HepG2 (cell line): Measurements from ENCODE around the gene RNF38. TPM values are rescaled to one million over a fixed set of nuclear protein-coding genes. Genes with fewer than 3 reads are reported as not detected.

Experiments
- ATAC-seq: fragments of 200-7000 bp; cut with Tn5 transposase; 3 replicates; pipeline ENCODE4 v1.9.1; 2020; ENCODE audit warnings: mild to moderate bottlenecking, moderate library complexity
- BruUV-seq: library from RNA; stranded (reverse); fragments of 400-500 nt; replicated peaks from 2 replicates; lab custom pipeline; 2021; lab: Mats Ljungman, UMichigan
- CTCF ChIA-PET: fragments of 300-600 bp; formaldehyde crosslinking; extraction: SDS; loops from one replicate; lab custom pipeline; 2021; ENCODE audit warnings: low total read pairs, inconsistent platforms, low intra/inter-chr PET ratio; lab: Yijun Ruan, JAX
- POLR2A ChIA-PET: fragments of 350-600 bp; sonication (Branson Sonifier 250); formaldehyde crosslinking; loops from one replicate; lab custom pipeline; 2020; ENCODE audit warnings: antibody characterized with exemption, inconsistent platforms; lab: Yijun Ruan, JAX
- DNase-seq: peaks from one replicate; pipeline ENCODE4 v3.0.0-alpha.2; 2015; ENCODE audit warnings: low spot score
- FAIRE-seq: peaks from 3 replicates; lab custom pipeline; 2011; peaks lifted over from hg19 to GRCh38; lab: Jason Lieb, UNC
- H2AFZ ChIP-seq: one replicate; pipeline ENCODE4 v1.6.1; 2011; ENCODE audit warnings: low read length, inconsistent platforms
- H3K27ac ChIP-seq: fragments of 300-600 bp; 3 replicates; pipeline ENCODE4 v1.8.0; 2011; ENCODE audit warnings: mixed run types, mild to moderate bottlenecking, mixed read lengths, low read length, inconsistent platforms; ENCODE audit not compliant: insufficient read depth; ENCODE audit errors: extremely low read length
- H3K27me3 ChIP-seq, 2 experiments: fragments of 200-600 bp in 1 of 2; 2 replicates in 1 of 2; 3 replicates in 1 of 2; pipeline versions ENCODE4 v1.6.0 to v1.8.0; 2011; ENCODE audit warnings: low read length in 2 of 2, mild to moderate bottlenecking in 2 of 2, moderate library complexity in 2 of 2, inconsistent platforms in 1 of 2; ENCODE audit not compliant: insufficient read depth in 2 of 2, control insufficient read depth in 1 of 2
- H3K36me3 ChIP-seq, 2 experiments: fragments of 200-600 bp in 1 of 2; replicated peaks in 1 of 2; 2 replicates in 1 of 2; 3 replicates in 1 of 2; pipeline versions ENCODE4 v1.5.1 to v1.8.0; 2011; ENCODE audit warnings: low read length in 2 of 2, inconsistent platforms in 1 of 2; ENCODE audit not compliant: insufficient read depth in 2 of 2, control insufficient read depth in 1 of 2
- H3K4me1 ChIP-seq: 2 replicates; pipeline ENCODE4 v1.5.1; 2012; ENCODE audit warnings: low read length, inconsistent platforms; ENCODE audit not compliant: insufficient read depth
- H3K4me2 ChIP-seq: 2 replicates; pipeline ENCODE4 v1.6.0; 2011; ENCODE audit warnings: low read depth, low read length, inconsistent platforms
- H3K4me3 ChIP-seq, 3 experiments: fragments of 200-600 bp in 1 of 3; sonication (generic), shearing (Covaris generic) in 1 of 3; replicated peaks in 1 of 3; 2 replicates each; pipeline ENCODE4 v1.5.1; 2011 to 2016; ENCODE audit warnings: low read length in 3 of 3, inconsistent platforms in 2 of 3, low read depth in 2 of 3, mild to moderate bottlenecking in 2 of 3, control low read depth in 1 of 3, mixed read lengths in 1 of 3; ENCODE audit not compliant: insufficient read depth in 1 of 3
- H3K79me2 ChIP-seq: one replicate; pipeline ENCODE4 v1.6.1; 2011; ENCODE audit warnings: low read length, inconsistent platforms; ENCODE audit not compliant: insufficient read depth
- H3K9ac ChIP-seq: 2 replicates; pipeline ENCODE4 v1.6.0; 2011; ENCODE audit warnings: mild to moderate bottlenecking, low read depth, low read length, inconsistent platforms; ENCODE audit not compliant: insufficient read depth
- H3K9me3 ChIP-seq: 2 replicates; pipeline ENCODE4 v1.5.1; 2012; ENCODE audit warnings: mild to moderate bottlenecking, low read length
- H4K20me1 ChIP-seq: 2 replicates; pipeline ENCODE4 v1.6.0; 2011; ENCODE audit warnings: inconsistent platforms, mild to moderate bottlenecking, low read length, moderate library complexity; ENCODE audit not compliant: insufficient read depth
- DR1 ChIP-seq: sonication (generic); formaldehyde crosslinking; IDR thresholded peaks from 2 replicates; pipeline ENCODE4 v1.8.0; 2021; ENCODE audit warnings: mild to moderate bottlenecking, missing genetic modification reagents, inconsistent platforms
- KLF11 ChIP-seq: IDR thresholded peaks from 2 replicates; pipeline ENCODE4 v1.6.1; 2016; ENCODE audit warnings: missing compliant biosample characterization
- MYC ChIP-seq: sonication (generic); formaldehyde crosslinking; IDR thresholded peaks from 2 replicates; pipeline ENCODE4 v1.9.0; 2021; ENCODE audit warnings: missing genetic modification reagents, borderline replicate concordance
- ZBTB42 ChIP-seq: sonication (generic); formaldehyde crosslinking; IDR thresholded peaks from 2 replicates; pipeline ENCODE4 v1.5.0; 2020; ENCODE audit warnings: mild to moderate bottlenecking, missing genetic modification reagents
- ZNF562 ChIP-seq: sonication (generic); formaldehyde crosslinking; IDR thresholded peaks from 2 replicates; pipeline ENCODE4 v1.8.0; 2022; ENCODE audit warnings: missing genetic modification reagents, borderline replicate concordance
- ZNF563 ChIP-seq: sonication (generic); formaldehyde crosslinking; IDR thresholded peaks from 2 replicates; pipeline ENCODE4 v1.8.0; 2022; ENCODE audit warnings: mild to moderate bottlenecking, moderate library complexity, missing genetic modification reagents
- WGBS: methylation state at CpG from one replicate; pipeline ENCODE4 v1.1.6; 2017; ENCODE audit warnings: low lambda C conversion rate; 5-methylcytosine and 5-hydroxymethylcytosine counted together
- in situ Hi-C: cut with HindIII; loops from 2 replicates; pipeline ENCODE4 v1.10.0; 2017; ENCODE audit warnings: low pct_unique_long_range_greater_than_20kb; ENCODE audit not compliant: extremely low pct_ligation_motif_present
- intact Hi-C: fragments of 100-400 bp; cut with micrococcal nuclease; formaldehyde crosslinking; loops from one replicate; pipeline ENCODE4 v1.10.0; 2022; ENCODE audit not compliant: unreplicated experiment
- polyA plus RNA-seq, 8 experiments: library from polyadenylated mRNA; depleted of rRNA in 3 of 8; stranded (reverse) in 7 of 8; unstranded in 1 of 8; fragments of >200 nt; fragmentation: Illumina TruSeq in 4 of 8; extraction: Trizol in 4 of 8; gene quantifications; 2 replicates each; pipeline versions ENCODE4 v1.2.1 to v1.2.3, GENCODE V29; 2011 to 2016; ENCODE audit warnings: low read depth in 4 of 8, missing spikeins in 1 of 8, mixed read lengths in 1 of 8; ENCODE audit not compliant: insufficient read depth in 1 of 8
- total RNA-seq, 5 experiments: library from RNA; depleted of rRNA; stranded (reverse); fragments of >200 nt; fragmentation: Illumina TruSeq; extraction: Trizol; gene quantifications; 2 replicates each; pipeline ENCODE4 v1.2.3, GENCODE V29; 2016; ENCODE audit warnings: low read depth in 1 of 5
- TF ChIP-seq, protein P1 (sequence below): fragments of 450-650 bp; IDR thresholded peaks from 2 replicates; pipeline ENCODE4 v1.6.1; 2017
- TF ChIP-seq, protein P2 (sequence below): sonication (generic); formaldehyde crosslinking; conservative IDR thresholded peaks from 2 replicates; pipeline ENCODE4 v1.4.0; 2020; ENCODE audit warnings: missing genetic modification reagents
- TF ChIP-seq, protein P3 (sequence below): sonication (generic); formaldehyde crosslinking; IDR thresholded peaks from 2 replicates; pipeline ENCODE4 v1.5.0; 2020; ENCODE audit warnings: mild to moderate bottlenecking, missing genetic modification reagents, moderate library complexity
- TF ChIP-seq, protein P4 (sequence below): sonication (generic); formaldehyde crosslinking; IDR thresholded peaks from 2 replicates; pipeline ENCODE4 v1.5.1; 2020; ENCODE audit warnings: missing genetic modification reagents, mild to moderate bottlenecking, borderline replicate concordance
- TF ChIP-seq, protein P5 (sequence below): sonication (generic); formaldehyde crosslinking; IDR thresholded peaks from 2 replicates; pipeline ENCODE4 v1.4.0; 2020; ENCODE audit warnings: missing genetic modification reagents
- TF ChIP-seq, protein P6 (sequence below): sonication (generic); formaldehyde crosslinking; IDR thresholded peaks from 2 replicates; pipeline ENCODE4 v1.8.0; 2022; ENCODE audit warnings: mild to moderate bottlenecking, missing genetic modification reagents

RNF38 gene
- total and polyA plus RNA-seq, 2 of the 13 experiments (the other 11 are each of a cell fraction or from before 2014, with no cell fraction given), result 9.1 to 32.1 TPM

DNA sequence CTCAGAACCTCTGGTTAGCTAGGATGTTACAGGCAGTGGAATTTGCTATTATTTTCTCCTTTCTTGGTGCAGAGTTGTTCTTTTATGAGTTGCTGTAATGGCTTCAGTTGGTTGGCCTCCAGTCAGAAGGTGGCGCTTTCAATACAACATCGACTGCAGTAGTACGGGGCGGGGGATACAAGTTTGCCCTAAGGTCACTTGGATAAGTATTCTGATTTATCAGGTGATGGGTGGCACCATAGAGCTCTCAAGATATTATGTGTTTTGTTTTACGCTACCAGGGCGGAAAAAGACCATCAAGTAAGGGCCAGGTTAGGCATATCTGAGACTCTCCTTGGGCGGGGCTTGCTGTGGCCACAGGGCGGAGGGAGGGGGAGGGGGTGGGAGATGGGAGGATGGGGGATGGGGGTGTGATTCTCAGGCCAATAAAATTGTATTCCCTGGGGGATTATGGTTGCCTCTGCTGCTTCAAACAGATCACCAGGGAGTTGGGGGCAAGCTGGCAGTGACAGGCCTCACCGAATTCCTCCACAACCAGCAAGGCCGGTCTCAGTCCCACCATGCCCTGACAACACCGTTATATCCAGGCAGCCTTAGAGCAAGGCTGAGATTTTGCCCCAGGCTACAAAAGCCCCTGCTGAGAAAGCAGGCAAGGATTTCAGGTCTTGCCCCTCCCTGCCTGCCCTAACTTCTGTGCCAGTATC lies 15.9 kb upstream of the RNF38 start:
- no peaks in the 10 kb centered on the region for H3K27me3 ChIP-seq
- H3K4me1 ChIP-seq, result peaks cover 36% of the 10 kb centered on the region
- no peaks in the 10 kb centered on the region for H3K9me3 ChIP-seq
- no peaks in the 10 kb centered on the region for H4K20me1 ChIP-seq
- FAIRE-seq (no peak), DNase-seq (no peak), ATAC-seq (no peak)
- no peak overlapping the region for H3K4me2 ChIP-seq
- ChIA-PET CTCF (no interaction called here), POLR2A (no interaction called here)
- no peak overlapping the region for H3K9ac ChIP-seq
- H3K4me3 ChIP-seq, result no peak overlapping the region
- no peak overlapping the region for H3K27ac ChIP-seq
- H2AFZ ChIP-seq, result no peak overlapping the region
- no peaks in the 10 kb centered on the region for H3K36me3 ChIP-seq
- BruUV-seq, result no TSS peak
- 97% methylated on average over 9 of the region's 11 CpGs for WGBS
- intact Hi-C loops (no loop called here), in situ Hi-C loops (no loop called here)
- no peaks in the 10 kb centered on the region for H3K79me2 ChIP-seq
- TF ChIP-seq, protein P1, sequence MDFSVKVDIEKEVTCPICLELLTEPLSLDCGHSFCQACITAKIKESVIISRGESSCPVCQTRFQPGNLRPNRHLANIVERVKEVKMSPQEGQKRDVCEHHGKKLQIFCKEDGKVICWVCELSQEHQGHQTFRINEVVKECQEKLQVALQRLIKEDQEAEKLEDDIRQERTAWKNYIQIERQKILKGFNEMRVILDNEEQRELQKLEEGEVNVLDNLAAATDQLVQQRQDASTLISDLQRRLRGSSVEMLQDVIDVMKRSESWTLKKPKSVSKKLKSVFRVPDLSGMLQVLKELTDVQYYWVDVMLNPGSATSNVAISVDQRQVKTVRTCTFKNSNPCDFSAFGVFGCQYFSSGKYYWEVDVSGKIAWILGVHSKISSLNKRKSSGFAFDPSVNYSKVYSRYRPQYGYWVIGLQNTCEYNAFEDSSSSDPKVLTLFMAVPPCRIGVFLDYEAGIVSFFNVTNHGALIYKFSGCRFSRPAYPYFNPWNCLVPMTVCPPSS, result no peak
- TF ChIP-seq KLF11 (CRISPR knock-in tag) (no peak), MYC (CRISPR knock-in tag) (no peak), ZNF562 (CRISPR knock-in tag) (no peak), DR1 (no peak), ZBTB42 (CRISPR knock-in tag) (no peak), ZNF563 (CRISPR knock-in tag) (no peak)
- TF ChIP-seq, protein P2, sequence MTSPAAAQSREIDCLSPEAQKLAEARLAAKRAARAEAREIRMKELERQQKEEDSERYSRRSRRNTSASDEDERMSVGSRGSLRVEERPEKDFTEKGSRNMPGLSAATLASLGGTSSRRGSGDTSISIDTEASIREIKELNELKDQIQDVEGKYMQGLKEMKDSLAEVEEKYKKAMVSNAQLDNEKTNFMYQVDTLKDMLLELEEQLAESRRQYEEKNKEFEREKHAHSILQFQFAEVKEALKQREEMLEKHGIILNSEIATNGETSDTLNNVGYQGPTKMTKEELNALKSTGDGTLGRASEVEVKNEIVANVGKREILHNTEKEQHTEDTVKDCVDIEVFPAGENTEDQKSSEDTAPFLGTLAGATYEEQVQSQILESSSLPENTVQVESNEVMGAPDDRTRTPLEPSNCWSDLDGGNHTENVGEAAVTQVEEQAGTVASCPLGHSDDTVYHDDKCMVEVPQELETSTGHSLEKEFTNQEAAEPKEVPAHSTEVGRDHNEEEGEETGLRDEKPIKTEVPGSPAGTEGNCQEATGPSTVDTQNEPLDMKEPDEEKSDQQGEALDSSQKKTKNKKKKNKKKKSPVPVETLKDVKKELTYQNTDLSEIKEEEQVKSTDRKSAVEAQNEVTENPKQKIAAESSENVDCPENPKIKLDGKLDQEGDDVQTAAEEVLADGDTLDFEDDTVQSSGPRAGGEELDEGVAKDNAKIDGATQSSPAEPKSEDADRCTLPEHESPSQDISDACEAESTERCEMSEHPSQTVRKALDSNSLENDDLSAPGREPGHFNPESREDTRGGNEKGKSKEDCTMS, result no peak
- TF ChIP-seq, protein P3, sequence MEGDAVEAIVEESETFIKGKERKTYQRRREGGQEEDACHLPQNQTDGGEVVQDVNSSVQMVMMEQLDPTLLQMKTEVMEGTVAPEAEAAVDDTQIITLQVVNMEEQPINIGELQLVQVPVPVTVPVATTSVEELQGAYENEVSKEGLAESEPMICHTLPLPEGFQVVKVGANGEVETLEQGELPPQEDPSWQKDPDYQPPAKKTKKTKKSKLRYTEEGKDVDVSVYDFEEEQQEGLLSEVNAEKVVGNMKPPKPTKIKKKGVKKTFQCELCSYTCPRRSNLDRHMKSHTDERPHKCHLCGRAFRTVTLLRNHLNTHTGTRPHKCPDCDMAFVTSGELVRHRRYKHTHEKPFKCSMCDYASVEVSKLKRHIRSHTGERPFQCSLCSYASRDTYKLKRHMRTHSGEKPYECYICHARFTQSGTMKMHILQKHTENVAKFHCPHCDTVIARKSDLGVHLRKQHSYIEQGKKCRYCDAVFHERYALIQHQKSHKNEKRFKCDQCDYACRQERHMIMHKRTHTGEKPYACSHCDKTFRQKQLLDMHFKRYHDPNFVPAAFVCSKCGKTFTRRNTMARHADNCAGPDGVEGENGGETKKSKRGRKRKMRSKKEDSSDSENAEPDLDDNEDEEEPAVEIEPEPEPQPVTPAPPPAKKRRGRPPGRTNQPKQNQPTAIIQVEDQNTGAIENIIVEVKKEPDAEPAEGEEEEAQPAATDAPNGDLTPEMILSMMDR (CRISPR knock-in tag), result peak; percentile 21; the same call in 1 of the 2 replicates
- TF ChIP-seq, protein P4, sequence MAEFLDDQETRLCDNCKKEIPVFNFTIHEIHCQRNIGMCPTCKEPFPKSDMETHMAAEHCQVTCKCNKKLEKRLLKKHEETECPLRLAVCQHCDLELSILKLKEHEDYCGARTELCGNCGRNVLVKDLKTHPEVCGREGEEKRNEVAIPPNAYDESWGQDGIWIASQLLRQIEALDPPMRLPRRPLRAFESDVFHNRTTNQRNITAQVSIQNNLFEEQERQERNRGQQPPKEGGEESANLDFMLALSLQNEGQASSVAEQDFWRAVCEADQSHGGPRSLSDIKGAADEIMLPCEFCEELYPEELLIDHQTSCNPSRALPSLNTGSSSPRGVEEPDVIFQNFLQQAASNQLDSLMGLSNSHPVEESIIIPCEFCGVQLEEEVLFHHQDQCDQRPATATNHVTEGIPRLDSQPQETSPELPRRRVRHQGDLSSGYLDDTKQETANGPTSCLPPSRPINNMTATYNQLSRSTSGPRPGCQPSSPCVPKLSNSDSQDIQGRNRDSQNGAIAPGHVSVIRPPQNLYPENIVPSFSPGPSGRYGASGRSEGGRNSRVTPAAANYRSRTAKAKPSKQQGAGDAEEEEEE (CRISPR knock-in tag), result no peak
- TF ChIP-seq, protein P5, sequence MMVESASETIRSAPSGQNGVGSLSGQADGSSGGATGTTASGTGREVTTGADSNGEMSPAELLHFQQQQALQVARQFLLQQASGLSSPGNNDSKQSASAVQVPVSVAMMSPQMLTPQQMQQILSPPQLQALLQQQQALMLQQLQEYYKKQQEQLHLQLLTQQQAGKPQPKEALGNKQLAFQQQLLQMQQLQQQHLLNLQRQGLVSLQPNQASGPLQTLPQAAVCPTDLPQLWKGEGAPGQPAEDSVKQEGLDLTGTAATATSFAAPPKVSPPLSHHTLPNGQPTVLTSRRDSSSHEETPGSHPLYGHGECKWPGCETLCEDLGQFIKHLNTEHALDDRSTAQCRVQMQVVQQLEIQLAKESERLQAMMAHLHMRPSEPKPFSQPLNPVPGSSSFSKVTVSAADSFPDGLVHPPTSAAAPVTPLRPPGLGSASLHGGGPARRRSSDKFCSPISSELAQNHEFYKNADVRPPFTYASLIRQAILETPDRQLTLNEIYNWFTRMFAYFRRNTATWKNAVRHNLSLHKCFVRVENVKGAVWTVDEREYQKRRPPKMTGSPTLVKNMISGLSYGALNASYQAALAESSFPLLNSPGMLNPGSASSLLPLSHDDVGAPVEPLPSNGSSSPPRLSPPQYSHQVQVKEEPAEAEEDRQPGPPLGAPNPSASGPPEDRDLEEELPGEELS, result no peak
- TF ChIP-seq, protein P6, sequence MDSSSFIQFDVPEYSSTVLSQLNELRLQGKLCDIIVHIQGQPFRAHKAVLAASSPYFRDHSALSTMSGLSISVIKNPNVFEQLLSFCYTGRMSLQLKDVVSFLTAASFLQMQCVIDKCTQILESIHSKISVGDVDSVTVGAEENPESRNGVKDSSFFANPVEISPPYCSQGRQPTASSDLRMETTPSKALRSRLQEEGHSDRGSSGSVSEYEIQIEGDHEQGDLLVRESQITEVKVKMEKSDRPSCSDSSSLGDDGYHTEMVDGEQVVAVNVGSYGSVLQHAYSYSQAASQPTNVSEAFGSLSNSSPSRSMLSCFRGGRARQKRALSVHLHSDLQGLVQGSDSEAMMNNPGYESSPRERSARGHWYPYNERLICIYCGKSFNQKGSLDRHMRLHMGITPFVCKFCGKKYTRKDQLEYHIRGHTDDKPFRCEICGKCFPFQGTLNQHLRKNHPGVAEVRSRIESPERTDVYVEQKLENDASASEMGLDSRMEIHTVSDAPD (CRISPR knock-in tag), result no peak
